T-helper 1 cell treated with Interleukin-12 subunit alpha and Interleukin-12 subunit beta and Interleukin-4 antibody, amounts not matched to agents 30 μg/mL and 1 μg/mL, for 36 hours (primary cell): ENCODE measurements around the gene TMEM161B.
"Not testable (repeated sequence)": the region's sequence is repeated elsewhere in the genome, so short reads cannot be mapped to it uniquely, and the experiment has no call there.

Source experiments
- H3K27ac Mint-ChIP-seq: one replicate; pipeline ENCODE4 v1.8.0; 2021; ENCODE audit warnings: mild to moderate bottlenecking, mixed read lengths
- H3K27me3 Mint-ChIP-seq: one replicate; pipeline ENCODE4 v1.8.0; 2021; ENCODE audit warnings: low read depth, mixed read lengths
- H3K36me3 Mint-ChIP-seq: one replicate; pipeline ENCODE4 v1.8.0; 2021; ENCODE audit warnings: low read depth, mixed read lengths
- H3K4me1 Mint-ChIP-seq: one replicate; pipeline ENCODE4 v1.8.0; 2021; ENCODE audit warnings: low read depth, mixed read lengths
- H3K4me3 Mint-ChIP-seq: one replicate; pipeline ENCODE4 v1.8.0; 2021; ENCODE audit warnings: mild to moderate bottlenecking, moderate library complexity, mixed read lengths
- H3K9me3 Mint-ChIP-seq: one replicate; pipeline ENCODE4 v1.8.0; 2021; ENCODE audit warnings: mixed read lengths

TMEM161B gene

GRCh38 chr5:88177486-88177885, 91.2 kb downstream of the TMEM161B start:
- H3K27me3 Mint-ChIP-seq, H3K36me3 Mint-ChIP-seq, H3K9me3 Mint-ChIP-seq: not testable (repeated sequence)

GRCh38 chr5:88172847-88173758, 95.5 kb downstream of the TMEM161B start:
- Mint-ChIP-seq H3K36me3 (no peaks in the 10 kb centered on the region), H3K4me3 (no peak overlapping the region), H3K9me3 (peaks cover 34% of the 10 kb centered on the region), H3K4me1 (no peaks in the 10 kb centered on the region), H3K27me3 (peaks cover 3% of the 10 kb centered on the region), H3K27ac (no peak overlapping the region)

More at GRCh38 chr5:88177486-88177885, 91.2 kb downstream of the TMEM161B start:
- not testable (repeated sequence) for H3K4me3 Mint-ChIP-seq, H3K4me1 Mint-ChIP-seq, H3K27ac Mint-ChIP-seq

DNA sequence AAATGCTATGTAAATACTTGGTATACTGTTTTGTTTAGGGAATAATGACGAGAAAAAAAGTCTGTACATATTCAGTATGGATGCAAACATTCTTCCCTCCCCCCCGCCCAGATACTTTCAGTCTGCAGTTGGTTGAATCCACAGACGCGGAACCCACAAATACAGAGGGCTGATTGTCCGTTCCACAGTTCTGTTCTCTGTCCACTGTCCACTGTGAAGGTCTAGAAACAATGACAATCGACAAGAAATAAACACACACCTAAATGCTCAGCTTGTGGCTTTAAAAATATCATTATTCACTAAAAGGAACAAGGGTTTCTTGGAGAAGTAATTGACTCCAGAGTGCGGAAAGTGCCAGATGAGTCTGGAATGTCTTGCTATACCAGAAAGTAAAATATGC, 109.1 kb downstream of the TMEM161B start:
- Mint-ChIP-seq H3K27ac (no peak overlapping the region), H3K9me3 (no peaks in the 10 kb centered on the region), H3K36me3 (no peaks in the 10 kb centered on the region), H3K4me1 (no peaks in the 10 kb centered on the region), H3K4me3 (no peak overlapping the region), H3K27me3 (peaks cover 11% of the 10 kb centered on the region)

GRCh38 chr5:88158056-88158455, 110.6 kb downstream of the TMEM161B start:
- no peaks in the 10 kb centered on the region for H3K9me3 Mint-ChIP-seq
- no peaks in the 10 kb centered on the region for H3K36me3 Mint-ChIP-seq
- no peak overlapping the region for H3K4me3 Mint-ChIP-seq
- peaks cover 16% of the 10 kb centered on the region for H3K27me3 Mint-ChIP-seq
- H3K27ac Mint-ChIP-seq, result no peak overlapping the region
- no peaks in the 10 kb centered on the region for H3K4me1 Mint-ChIP-seq

DNA sequence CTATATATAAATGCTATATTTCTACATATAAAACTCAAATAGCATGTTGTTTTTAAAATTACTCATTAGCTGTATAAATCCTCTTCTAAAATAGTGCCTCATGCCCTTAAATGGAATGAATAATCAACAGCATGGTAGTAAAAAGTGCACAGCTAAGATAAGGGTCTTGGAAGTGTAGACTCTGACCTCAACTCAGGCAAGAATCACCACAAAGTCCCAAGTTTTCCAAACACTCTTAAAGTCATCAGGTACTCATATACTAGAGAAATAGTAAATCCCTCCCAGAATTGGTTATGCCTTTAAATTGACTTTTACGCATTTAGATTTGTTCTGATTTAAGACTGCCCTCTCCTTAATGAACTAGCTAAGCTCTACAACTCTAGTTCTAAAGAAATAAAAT, 113.8 kb downstream of the TMEM161B start:
- H3K36me3 Mint-ChIP-seq, result no peaks in the 10 kb centered on the region
- H3K27me3 Mint-ChIP-seq, result peaks cover 32% of the 10 kb centered on the region
- H3K27ac Mint-ChIP-seq, result no peak overlapping the region
- no peak overlapping the region for H3K4me3 Mint-ChIP-seq
- H3K9me3 Mint-ChIP-seq, result peaks cover 17% of the 10 kb centered on the region
- no peaks in the 10 kb centered on the region for H3K4me1 Mint-ChIP-seq

DNA sequence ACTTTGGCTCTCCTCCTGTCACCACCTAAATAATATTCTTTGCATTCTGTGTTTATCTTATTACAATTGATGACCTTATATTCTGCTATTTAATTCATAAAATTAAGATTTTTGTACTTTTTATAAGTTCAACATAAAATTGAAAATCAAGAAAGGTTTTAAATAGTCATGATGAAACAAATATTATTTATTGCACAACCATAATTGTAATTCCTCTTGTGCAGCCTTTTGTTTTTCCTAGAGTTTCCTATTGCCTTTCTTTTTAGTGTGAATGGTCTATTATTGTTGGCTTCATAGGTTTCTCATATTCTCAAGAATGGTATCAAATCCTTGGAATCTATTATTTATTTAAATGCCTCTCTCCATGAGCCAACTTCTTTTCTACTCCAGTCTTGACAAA, 117.9 kb downstream of the TMEM161B start:
- peaks cover 3% of the 10 kb centered on the region for H3K4me1 Mint-ChIP-seq
- peaks cover 17% of the 10 kb centered on the region for H3K9me3 Mint-ChIP-seq
- H3K27ac Mint-ChIP-seq, result no peak overlapping the region
- H3K36me3 Mint-ChIP-seq, result no peaks in the 10 kb centered on the region
- H3K27me3 Mint-ChIP-seq, result peaks cover 52% of the 10 kb centered on the region
- H3K4me3 Mint-ChIP-seq, result no peak overlapping the region

DNA sequence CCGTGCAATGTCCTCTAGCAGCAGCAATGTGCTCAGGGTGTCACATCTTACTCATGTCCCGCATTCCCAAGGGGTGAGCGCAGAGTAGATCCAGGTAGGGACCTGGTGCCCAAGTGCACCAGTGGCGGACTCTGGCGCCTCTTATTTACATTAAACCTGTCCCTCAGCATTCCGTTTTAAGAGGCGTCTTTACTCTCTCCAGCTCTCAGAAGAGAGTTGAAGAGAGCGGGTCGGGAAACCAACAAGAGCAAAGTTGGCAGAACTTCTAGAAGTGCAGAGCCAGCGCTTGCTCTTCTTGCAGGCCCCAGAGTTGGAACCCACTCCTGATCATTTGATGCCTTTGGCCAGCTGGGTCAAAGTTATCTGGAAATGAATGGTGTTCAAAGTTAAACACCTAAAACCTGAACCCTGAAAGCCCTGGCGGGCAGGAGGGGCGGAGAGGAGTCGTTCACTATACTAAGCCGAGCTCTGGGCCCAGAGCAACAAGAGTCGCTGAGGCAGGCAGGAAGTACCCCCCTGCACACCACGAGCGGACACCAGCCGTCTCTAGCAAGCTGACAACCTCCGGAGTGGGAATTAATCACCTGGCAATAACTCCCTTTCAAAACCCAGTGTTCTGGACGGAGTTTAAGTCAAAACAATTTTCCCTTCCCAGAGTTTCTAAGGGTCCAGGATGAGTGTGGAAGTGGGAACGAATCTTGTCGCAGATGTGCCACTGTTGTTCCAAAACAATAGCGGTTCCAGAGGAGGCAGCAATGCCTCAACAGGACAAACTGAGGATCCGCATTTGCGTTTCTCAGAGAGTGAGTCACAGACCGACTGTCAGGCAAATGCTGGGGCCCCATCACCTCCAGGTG, 122.8 kb downstream of the TMEM161B start:
- peaks cover 20% of the 10 kb centered on the region for H3K4me1 Mint-ChIP-seq
- no peak overlapping the region for H3K27ac Mint-ChIP-seq
- peaks cover 5% of the 10 kb centered on the region for H3K9me3 Mint-ChIP-seq
- no peaks in the 10 kb centered on the region for H3K36me3 Mint-ChIP-seq
- H3K4me3 Mint-ChIP-seq, result peak overlapping the region; percentile 56
- peaks cover 30% of the 10 kb centered on the region for H3K27me3 Mint-ChIP-seq

GRCh38 chr5:88145221-88145610, 123.4 kb downstream of the TMEM161B start:
- Mint-ChIP-seq H3K4me1 (peaks cover 20% of the 10 kb centered on the region), H3K9me3 (no peaks in the 10 kb centered on the region), H3K36me3 (no peaks in the 10 kb centered on the region), H3K27me3 (peaks cover 30% of the 10 kb centered on the region), H3K4me3 (peak overlapping the region; percentile 56), H3K27ac (no peak overlapping the region)
